Muscle of leg (tissue), 11 donors: Measurements from ENCODE around the gene FAAP100. TPM values are rescaled to one million over a fixed set of nuclear protein-coding genes. Genes with fewer than 3 reads are reported as not detected.

ENCODE experiments used
- DNase-seq: peaks from one replicate; pipeline ENCODE4 v3.0.0; 2013
- H3K27ac ChIP-seq: one replicate; pipeline ENCODE4 v1.5.1; 2013; ENCODE audit warnings: mild to moderate bottlenecking, low read length, control low read depth
- H3K27me3 ChIP-seq: one replicate; pipeline ENCODE4 v1.6.1; 2013; ENCODE audit warnings: low read length; ENCODE audit not compliant: control insufficient read depth, insufficient read depth
- H3K36me3 ChIP-seq: one replicate; pipeline ENCODE4 v1.6.1; 2013; ENCODE audit warnings: low read length; ENCODE audit not compliant: control insufficient read depth, insufficient read depth
- H3K4me1 ChIP-seq: one replicate; pipeline ENCODE4 v1.6.1; 2013; ENCODE audit warnings: low read length; ENCODE audit not compliant: control insufficient read depth, insufficient read depth
- H3K4me3 ChIP-seq: one replicate; pipeline ENCODE4 v1.5.1; 2013; ENCODE audit warnings: low read length, control low read depth
- H3K9me3 ChIP-seq: replicated peaks from 2 replicates; pipeline ENCODE4 v1.6.1; 2013; ENCODE audit warnings: low read depth, low read length; ENCODE audit not compliant: control insufficient read depth
- WGBS: methylation state at CpG from one replicate; pipeline ENCODE4 v1.1.5; 2013; ENCODE audit warnings: missing lambda C conversion rate; ENCODE audit not compliant: insufficient coverage; 5-methylcytosine and 5-hydroxymethylcytosine counted together
- polyA plus RNA-seq, 8 donors: library from polyadenylated mRNA; unstranded; fragments of 120-200 nt; gene quantifications; one replicate each; pipeline versions ENCODE4 v1.2.1 to v1.2.3, GENCODE V29; 2013; ENCODE audit warnings: inconsistent platforms in 1 of 8, low replicate concordance in 1 of 8; ENCODE audit not compliant: insufficient read length in 8 of 8, insufficient read depth in 1 of 8
- total RNA-seq: library from RNA; stranded (reverse); fragments of 120-200 nt; gene quantifications from one replicate; pipeline ENCODE4 v1.2.4, GENCODE V29; 2013

The FAAP100 gene
- total and polyA plus RNA-seq, 9 donors = 12.9 to 25.9 (median 20.4) TPM

DNA sequence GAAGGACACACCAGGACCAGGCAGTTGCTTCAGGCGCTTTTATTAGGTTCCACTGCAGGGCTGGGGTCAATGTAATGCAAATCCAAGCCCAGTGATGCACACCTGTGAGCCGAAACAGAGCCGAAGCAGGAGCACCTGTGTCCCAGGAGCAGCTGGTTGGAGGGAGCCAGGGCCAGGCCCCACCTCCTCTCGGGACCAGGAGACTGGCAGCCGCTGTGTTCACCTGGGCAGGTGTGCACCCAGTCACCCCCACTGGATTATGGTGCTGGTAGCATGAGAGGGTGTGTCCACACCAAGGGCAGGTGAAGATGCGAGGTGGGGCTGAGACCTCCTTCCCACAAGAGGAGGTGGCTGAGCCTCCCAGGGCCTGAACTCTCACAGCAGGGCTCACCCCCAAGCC is 4.7 kb upstream of the FAAP100 start:
- no peak for DNase-seq

DNA sequence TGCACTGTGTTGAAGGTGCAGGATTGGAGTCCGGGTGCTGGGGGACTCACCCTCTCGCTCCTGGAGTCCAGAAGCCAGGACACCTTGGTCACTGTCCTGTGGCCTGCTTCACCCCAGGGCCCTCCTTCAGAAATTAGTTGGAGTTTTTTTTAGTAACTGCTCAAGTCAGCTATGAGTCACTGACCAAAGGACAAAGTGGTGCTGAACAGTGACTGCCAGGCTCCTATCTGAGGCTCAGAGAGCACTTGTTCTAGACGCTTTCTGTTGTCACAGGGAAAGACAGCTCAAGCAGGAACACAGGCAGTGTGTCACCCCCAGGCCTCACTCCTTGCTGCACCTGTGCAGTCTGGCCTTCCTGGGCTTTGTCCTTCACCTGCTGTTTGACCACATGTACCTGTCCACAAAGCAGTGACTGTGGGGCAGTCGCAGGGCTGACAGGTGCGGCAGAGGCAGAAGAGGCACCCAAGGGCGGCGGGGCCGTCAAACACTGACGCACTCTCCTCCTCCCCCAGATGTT is 4.1 kb upstream of the FAAP100 start:
- H3K27me3 ChIP-seq = no peaks in the 10 kb centered on the region
- peaks cover 41% of the 10 kb centered on the region for H3K36me3 ChIP-seq
- H3K27ac ChIP-seq = no peak overlapping the region
- WGBS = 83% methylated on average over 5 of the region's 9 CpGs
- no peak overlapping the region for H3K4me3 ChIP-seq
- peaks cover 19% of the 10 kb centered on the region for H3K4me1 ChIP-seq
- no peak for DNase-seq
- no peaks in the 10 kb centered on the region for H3K9me3 ChIP-seq

More for the DNA sequence above, 4.7 kb upstream of the FAAP100 start:
- H3K27ac ChIP-seq = no peak overlapping the region
- H3K9me3 ChIP-seq = no peaks in the 10 kb centered on the region
- H3K27me3 ChIP-seq = no peaks in the 10 kb centered on the region
- H3K4me3 ChIP-seq = no peak overlapping the region
- peaks cover 47% of the 10 kb centered on the region for H3K36me3 ChIP-seq
- WGBS = 87% methylated on average over 3 of the region's 6 CpGs
- H3K4me1 ChIP-seq = peaks cover 15% of the 10 kb centered on the region

DNA sequence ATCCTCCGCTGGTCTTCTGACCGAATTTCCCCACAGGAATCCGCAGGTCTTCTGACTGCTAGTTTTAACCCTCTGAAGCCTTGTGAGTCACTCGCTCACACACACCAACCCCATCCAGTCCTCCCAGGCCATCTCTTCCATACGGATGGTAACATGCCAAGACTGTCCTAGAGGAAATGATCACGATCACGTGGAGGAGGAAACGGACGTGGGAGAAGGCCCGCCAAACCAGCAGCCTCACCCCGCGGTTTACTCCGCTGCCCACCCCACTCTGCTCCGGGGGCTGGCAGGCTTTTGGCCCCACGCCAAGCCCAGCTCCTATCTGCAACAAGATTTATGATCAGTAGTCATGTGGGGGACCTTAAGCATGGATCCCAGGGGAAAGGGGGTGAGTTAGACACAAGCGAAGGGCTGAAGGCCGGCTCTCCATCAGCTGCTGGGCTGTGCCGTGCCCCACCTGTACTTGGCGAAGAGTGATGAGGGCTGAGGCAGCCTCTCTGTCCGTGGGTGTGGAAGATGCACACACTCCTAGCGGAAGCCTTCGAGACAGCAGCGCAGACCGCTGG is 1.5 kb upstream of the FAAP100 start:
- H3K36me3 ChIP-seq = peaks cover 42% of the 10 kb centered on the region
- peak overlapping the region; percentile 76 for H3K4me3 ChIP-seq
- WGBS = 44% methylated on average over 14 of the region's 24 CpGs
- H3K27me3 ChIP-seq = no peaks in the 10 kb centered on the region
- DNase-seq = peak; percentile 51
- H3K27ac ChIP-seq = peak overlapping the region; percentile 81
- peaks cover 28% of the 10 kb centered on the region for H3K4me1 ChIP-seq
- H3K9me3 ChIP-seq = no peaks in the 10 kb centered on the region

DNA sequence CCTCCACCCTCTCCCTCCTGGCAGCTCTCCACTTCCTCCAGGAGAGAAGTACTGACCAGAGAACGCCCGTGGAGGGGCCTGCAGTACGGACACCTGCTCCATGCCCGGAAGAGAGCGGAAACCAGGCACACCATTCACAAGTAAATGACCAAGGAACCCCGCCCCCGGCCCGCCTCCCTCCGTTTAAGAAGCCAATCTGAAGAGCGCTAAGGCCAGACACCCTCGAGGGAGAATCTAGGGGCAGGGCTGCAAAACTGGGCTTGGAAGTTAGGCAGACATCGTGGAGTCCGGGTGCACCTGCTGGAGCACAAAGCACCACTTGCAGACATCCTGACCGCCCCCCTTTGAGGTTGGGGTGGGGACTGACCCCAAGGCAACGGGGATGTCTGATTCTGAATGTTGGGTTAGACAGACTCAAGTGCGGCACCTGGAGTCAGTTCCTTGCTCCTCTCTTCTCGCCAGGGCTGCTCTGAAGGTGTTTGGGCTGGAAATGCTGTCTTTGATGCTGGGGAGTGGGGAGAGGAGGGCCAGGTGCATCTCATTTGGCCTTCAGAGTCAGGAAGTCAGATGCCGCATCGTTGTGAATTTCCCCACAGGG is 964 bp upstream of the FAAP100 start:
- Histone ChIP-seq H3K9me3 (no peaks in the 10 kb centered on the region), H3K4me1 (peaks cover 28% of the 10 kb centered on the region), H3K27ac (peak overlapping the region; percentile 81), H3K27me3 (no peaks in the 10 kb centered on the region), H3K36me3 (peaks cover 43% of the 10 kb centered on the region), H3K4me3 (peak overlapping the region; percentile 76)
- WGBS = 2% methylated on average over 9 of the region's 19 CpGs
- peak; percentile 87 for DNase-seq

DNA sequence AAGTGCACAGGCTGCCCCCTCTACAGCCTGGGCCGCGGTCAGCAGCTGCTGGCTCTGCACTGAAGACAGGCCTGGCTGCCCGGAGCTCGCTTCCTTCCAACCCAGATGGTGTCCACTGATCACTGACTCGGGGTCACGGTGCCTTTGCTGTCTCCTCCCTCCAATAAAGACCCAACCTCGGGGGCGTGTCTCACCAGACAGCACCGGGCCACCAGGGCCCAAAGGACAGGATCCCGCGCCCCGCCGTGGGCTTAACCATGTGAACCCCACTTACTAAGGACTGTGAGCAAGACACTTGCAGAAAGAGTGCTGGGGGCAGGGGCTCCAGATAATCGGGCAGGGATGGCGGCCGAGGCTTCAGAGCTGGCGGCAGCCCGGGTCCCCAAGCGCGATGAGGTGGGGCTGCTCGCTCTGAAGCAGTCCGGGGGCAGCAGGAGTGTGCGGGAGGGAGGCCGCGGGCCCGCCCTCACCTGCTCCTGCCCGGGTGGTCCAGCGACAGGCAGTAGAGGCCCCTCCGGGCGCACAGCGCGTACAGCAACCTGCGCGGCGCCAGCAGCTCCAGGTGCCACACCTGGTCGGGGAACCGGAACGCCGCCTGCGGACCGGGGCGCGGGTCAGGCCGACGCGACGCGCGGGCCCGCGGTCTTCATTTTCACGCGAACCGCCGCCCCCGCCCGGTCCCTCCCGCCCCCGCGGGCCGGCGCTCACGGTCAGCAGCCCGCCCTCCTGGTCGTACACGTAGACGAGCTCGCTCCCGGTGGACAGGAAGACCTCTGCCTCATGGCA is 502 bp downstream of the FAAP100 start:
- DNase-seq = peak; percentile 58
- Histone ChIP-seq H3K36me3 (peaks cover 43% of the 10 kb centered on the region), H3K27ac (peak overlapping the region; percentile 47), H3K4me3 (peak overlapping the region; percentile 76), H3K27me3 (no peaks in the 10 kb centered on the region), H3K9me3 (no peaks in the 10 kb centered on the region), H3K4me1 (peaks cover 28% of the 10 kb centered on the region)
- WGBS = 1% methylated on average over 65 of the region's 69 CpGs

DNA sequence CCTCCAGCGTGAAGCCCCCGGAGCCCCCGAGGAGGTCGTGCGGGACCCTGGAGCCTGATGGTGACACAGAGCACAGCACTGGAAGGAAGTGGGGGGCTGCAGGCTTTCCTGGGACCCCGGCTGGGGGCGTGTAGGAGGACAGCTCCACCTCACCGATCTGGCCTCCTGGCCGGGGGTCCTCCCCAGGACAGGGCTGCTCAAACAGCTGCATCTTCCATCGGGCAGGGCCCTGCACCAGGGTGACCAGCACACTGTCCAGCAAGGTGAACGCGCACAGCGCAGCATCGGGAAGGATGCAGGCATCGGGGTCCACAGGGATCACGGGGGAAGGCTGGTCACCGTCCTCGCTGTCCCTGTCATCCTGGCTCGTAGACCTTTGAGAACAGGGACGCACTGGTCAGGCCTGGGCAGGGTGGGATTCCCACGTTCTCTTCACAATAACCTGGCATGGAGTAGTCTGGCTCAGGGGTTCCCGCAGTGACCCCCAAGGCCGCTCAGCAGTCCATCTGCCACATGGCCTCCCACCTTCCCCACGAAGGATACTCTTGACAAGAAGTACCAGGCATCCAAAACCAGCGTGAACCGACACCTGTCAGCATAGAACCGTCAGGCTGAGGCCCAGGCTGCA is 1.2 kb downstream of the FAAP100 start:
- Histone ChIP-seq H3K36me3 (peaks cover 46% of the 10 kb centered on the region), H3K4me1 (peaks cover 28% of the 10 kb centered on the region), H3K27ac (peak overlapping the region; percentile 47), H3K9me3 (no peaks in the 10 kb centered on the region), H3K4me3 (peak overlapping the region; percentile 76), H3K27me3 (no peaks in the 10 kb centered on the region)
- DNase-seq = no peak
- 77% methylated on average over 27 of the region's 27 CpGs for WGBS

DNA sequence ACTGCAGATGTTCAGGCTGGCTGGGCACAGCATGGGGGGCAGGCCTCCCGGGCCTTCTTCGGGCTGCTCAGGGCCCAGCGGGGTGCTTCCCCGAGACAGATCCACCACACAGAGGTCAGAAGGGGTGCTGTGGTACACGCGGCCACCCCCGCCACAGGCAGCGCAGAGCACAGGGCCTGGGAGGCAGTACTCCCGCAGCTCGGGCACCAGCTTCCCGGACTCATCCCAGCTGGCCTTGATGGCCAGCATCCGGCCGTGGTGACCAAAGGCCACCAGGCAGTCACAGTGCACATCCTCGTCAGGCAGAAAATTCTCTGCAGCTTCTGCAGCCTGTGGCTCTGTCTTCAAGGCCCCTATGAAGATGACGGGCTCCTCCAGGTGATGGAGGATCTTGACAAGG is 1.9 kb downstream of the FAAP100 start:
- Histone ChIP-seq H3K27me3 (no peaks in the 10 kb centered on the region), H3K36me3 (peaks cover 53% of the 10 kb centered on the region), H3K4me3 (no peak overlapping the region), H3K4me1 (peaks cover 28% of the 10 kb centered on the region), H3K9me3 (no peaks in the 10 kb centered on the region), H3K27ac (no peak overlapping the region)
- 92% methylated on average over 15 of the region's 15 CpGs for WGBS
- DNase-seq = no peak

DNA sequence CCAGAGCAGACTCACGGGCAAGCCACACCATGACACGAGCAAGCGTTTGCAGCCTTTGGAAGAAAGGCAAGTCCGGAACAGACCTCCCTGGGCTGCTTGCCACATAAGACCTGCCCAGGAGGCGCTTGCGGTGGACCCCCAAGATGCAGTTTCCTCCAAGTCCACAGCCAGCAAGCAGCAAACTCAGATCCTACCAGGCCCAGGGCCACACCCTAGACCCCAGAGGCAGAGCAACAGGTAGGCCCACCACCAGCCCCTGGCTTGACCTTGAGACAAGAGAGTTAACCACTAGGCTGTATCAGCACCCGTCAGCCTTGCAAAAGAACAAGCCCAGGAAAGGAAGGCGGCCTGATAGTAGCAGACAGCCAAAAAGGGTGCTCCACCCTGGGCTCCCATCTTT is 2.3 kb downstream of the FAAP100 start:
- Histone ChIP-seq H3K27ac (no peak overlapping the region), H3K27me3 (no peaks in the 10 kb centered on the region), H3K9me3 (no peaks in the 10 kb centered on the region), H3K36me3 (peaks cover 57% of the 10 kb centered on the region), H3K4me3 (no peak overlapping the region), H3K4me1 (peaks cover 28% of the 10 kb centered on the region)
- 95% methylated on average over 7 of the region's 8 CpGs for WGBS
- DNase-seq = no peak

DNA sequence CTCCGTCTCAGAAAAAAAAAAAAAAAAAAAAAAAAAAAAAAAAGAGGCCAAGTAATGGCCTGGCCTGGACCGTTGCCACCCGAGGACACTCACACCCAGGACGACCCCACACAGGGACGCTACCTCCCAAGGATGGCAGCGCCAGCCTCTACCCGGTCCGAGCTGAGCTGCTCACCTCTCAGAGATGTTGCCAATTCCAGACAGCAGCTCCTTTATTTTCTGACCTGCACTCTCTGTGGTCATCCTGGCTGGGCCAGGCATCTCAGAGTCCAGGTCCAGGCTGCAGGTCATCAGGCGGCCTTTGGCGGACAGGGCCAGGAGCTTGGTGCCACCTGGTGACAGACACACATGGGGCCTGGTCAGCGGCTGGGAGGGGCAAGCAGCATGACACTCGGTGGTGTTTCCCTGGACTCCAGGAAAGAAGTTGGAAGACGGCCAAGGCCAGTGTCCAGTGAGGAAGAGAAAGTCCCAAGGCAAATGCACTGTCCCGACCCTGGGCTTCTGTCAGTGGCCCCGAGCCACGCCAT is 3.1 kb downstream of the FAAP100 start:
- 85% methylated on average over 13 of the region's 16 CpGs for WGBS
- Histone ChIP-seq H3K36me3 (peaks cover 65% of the 10 kb centered on the region), H3K9me3 (no peaks in the 10 kb centered on the region), H3K4me3 (no peak overlapping the region), H3K27me3 (no peaks in the 10 kb centered on the region), H3K4me1 (peaks cover 27% of the 10 kb centered on the region), H3K27ac (no peak overlapping the region)
- no peak for DNase-seq

DNA sequence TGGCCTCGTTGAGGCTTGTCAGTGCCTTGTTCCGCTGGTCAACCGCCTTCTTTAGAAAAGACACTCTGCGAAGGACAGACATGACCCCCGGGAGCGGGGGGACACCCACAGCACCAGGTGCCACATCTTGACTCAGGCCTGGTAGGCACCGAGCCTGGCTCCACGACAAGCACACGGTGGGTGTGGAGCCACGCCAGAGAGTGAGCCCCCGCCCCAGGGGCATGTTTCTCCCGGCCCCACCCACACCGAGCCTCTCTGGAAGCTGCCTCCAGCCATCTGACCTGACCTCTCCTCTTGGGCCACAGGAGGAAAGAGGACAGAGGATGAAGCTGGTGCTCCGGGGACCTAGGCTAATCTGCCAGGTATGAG is 4.6 kb downstream of the FAAP100 start:
- no peaks in the 10 kb centered on the region for H3K9me3 ChIP-seq
- H3K36me3 ChIP-seq = peaks cover 80% of the 10 kb centered on the region
- no peak for DNase-seq
- peaks cover 13% of the 10 kb centered on the region for H3K4me1 ChIP-seq
- H3K27me3 ChIP-seq = no peaks in the 10 kb centered on the region
- H3K4me3 ChIP-seq = no peak overlapping the region
- no peak overlapping the region for H3K27ac ChIP-seq
- WGBS = 93% methylated on average over 10 of the region's 14 CpGs
